H1 (cell line): ENCODE measurements around the gene CDC42EP5.

Experiments used
- CBX5 ChIP-seq: fragments of 300-800, 300-1000 bp; sonication (generic); IDR thresholded peaks from 2 replicates; pipeline ENCODE4 v1.7.1; 2016; ENCODE audit warnings: antibody characterized with exemption, low read length, low read depth
- CTCF ChIP-seq, 3 experiments: IDR thresholded peaks; 1 replicate in 2 of 3; 2 replicates in 1 of 3; pipeline versions ENCODE4 v1.5.1 to v1.6.1; 2011; ENCODE audit warnings: low read length in 3 of 3, mild to moderate bottlenecking in 3 of 3, inconsistent platforms in 2 of 3, low read depth in 1 of 3, moderate library complexity in 1 of 3; ENCODE audit not compliant: insufficient read depth in 1 of 3; ENCODE audit errors: control extremely low read depth in 1 of 3
- EGR1 ChIP-seq: IDR thresholded peaks from 2 replicates; pipeline ENCODE4 v1.6.1; 2011; ENCODE audit warnings: low read depth, low read length, borderline replicate concordance
- RAD21 ChIP-seq, 2 experiments: IDR thresholded peaks in 1 of 2; conservative IDR thresholded peaks in 1 of 2; 2 replicates each; pipeline ENCODE4 v1.6.1; 2011; ENCODE audit warnings: low read depth in 2 of 2, low read length in 2 of 2, improper control_type of control experiment in 1 of 2, inconsistent platforms in 1 of 2, mild to moderate bottlenecking in 1 of 2, moderate library complexity in 1 of 2
- TAF1 ChIP-seq: IDR thresholded peaks from 2 replicates; pipeline ENCODE4 v1.6.1; 2011; ENCODE audit warnings: mild to moderate bottlenecking, low read depth, low read length
- ZNF274 ChIP-seq: IDR thresholded peaks from 2 replicates; pipeline ENCODE4 v1.7.0; 2012; ENCODE audit warnings: low read length, borderline replicate concordance; ENCODE audit errors: extremely low read depth
- TF ChIP-seq, protein P1 (sequence below): IDR thresholded peaks from 2 replicates; pipeline ENCODE4 v1.6.1; 2012; ENCODE audit warnings: inconsistent platforms
- TF ChIP-seq, protein P2 (sequence below): IDR thresholded peaks from 2 replicates; pipeline ENCODE4 v1.6.1; 2012; ENCODE audit warnings: low read length, inconsistent platforms

- TF ChIP-seq, protein P1, sequence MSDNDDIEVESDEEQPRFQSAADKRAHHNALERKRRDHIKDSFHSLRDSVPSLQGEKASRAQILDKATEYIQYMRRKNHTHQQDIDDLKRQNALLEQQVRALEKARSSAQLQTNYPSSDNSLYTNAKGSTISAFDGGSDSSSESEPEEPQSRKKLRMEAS = no peak
- TF ChIP-seq RAD21 (IDR thresholded peaks at IDR 0.05 in 1 of 2, conservative IDR thresholded peaks at IDR 0.05 in 1 of 2; ENCODE audit: low read depth in 2 of 2, low read length in 2 of 2) = no peak
- TF ChIP-seq ZNF274 = no peak
- TF ChIP-seq, protein P2, sequence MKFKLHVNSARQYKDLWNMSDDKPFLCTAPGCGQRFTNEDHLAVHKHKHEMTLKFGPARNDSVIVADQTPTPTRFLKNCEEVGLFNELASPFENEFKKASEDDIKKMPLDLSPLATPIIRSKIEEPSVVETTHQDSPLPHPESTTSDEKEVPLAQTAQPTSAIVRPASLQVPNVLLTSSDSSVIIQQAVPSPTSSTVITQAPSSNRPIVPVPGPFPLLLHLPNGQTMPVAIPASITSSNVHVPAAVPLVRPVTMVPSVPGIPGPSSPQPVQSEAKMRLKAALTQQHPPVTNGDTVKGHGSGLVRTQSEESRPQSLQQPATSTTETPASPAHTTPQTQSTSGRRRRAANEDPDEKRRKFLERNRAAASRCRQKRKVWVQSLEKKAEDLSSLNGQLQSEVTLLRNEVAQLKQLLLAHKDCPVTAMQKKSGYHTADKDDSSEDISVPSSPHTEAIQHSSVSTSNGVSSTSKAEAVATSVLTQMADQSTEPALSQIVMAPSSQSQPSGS = no peak
- no peak for TF ChIP-seq CTCF (IDR thresholded peaks at IDR 0.05; ENCODE audit: control extremely low read depth in 1 of 3, insufficient read depth in 1 of 3, low read depth in 1 of 3, low read length in 3 of 3)
- TF ChIP-seq CBX5 = no peak
- TF ChIP-seq TAF1 = no peak
- TF ChIP-seq EGR1 = no peak
Observed at GRCh38 chr19:54461613-54462012, 11.5 kb downstream of the CDC42EP5 start.
